DND-41 (cell line): ENCODE results near the gene TBC1D2B.

ENCODE experiments used
- CTCF ChIP-seq: IDR thresholded peaks from 2 replicates; pipeline ENCODE4 v1.5.1; 2012; ENCODE audit warnings: borderline replicate concordance, low read length, moderate library complexity, mild to moderate bottlenecking; ENCODE audit not compliant: poor library complexity, severe bottlenecking; ENCODE audit errors: extremely low read depth
- EZH2 ChIP-seq: IDR thresholded peaks from 3 replicates; pipeline ENCODE4 v1.6.1; 2012; ENCODE audit warnings: borderline replicate concordance, low read depth, mild to moderate bottlenecking, moderate library complexity, low read length, inconsistent platforms; ENCODE audit not compliant: severe bottlenecking

GRCh38 chr15:78010067-78010466 lies 67.4 kb downstream of the TBC1D2B start:
- TF ChIP-seq CTCF (no peak), EZH2 (no peak)
